HPDE6-E6E7 (cell line): ENCODE measurements around the gene C19orf67.
"Not testable (repeated sequence)": the region's sequence is repeated elsewhere in the genome, so short reads cannot be mapped to it uniquely, and the experiment has no call there.

ENCODE experiments used
- DNase-seq: peaks from one replicate; pipeline ENCODE4 v3.0.0; 2011; ENCODE audit warnings: missing footprints; ENCODE audit errors: extremely low spot score

The C19orf67 gene

GRCh38 chr19:14056069-14056666 lies 29.4 kb downstream of the C19orf67 start:
- DNase-seq, result no peak

- DNase-seq, result no peak
These were observed 30.2 kb downstream of the C19orf67 start for GRCh38 chr19:14055396-14055795.

DNA sequence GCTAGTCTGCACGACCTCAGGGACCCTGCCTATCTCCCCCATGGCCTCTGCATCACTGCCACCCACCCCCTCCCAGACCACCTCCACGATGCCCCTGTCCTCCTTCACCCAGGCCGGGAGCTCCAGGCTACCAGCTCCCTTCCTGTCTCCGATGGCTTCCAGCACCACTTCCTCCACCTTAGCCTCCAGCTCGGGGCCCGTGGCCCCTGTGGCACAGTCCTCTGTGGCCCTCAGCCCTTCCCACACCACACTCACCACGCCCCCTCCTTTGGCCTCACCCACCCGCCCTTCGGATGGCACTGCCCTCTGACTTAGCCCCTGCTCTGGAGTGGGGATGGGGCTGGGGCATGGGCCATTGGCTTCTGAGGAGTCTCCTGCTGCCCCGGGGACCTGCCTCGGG lies 30.9 kb downstream of the C19orf67 start:
- DNase-seq, result no peak

- DNase-seq, result no peak
These were observed 31.5 kb downstream of the C19orf67 start for GRCh38 chr19:14054099-14054498.

DNA sequence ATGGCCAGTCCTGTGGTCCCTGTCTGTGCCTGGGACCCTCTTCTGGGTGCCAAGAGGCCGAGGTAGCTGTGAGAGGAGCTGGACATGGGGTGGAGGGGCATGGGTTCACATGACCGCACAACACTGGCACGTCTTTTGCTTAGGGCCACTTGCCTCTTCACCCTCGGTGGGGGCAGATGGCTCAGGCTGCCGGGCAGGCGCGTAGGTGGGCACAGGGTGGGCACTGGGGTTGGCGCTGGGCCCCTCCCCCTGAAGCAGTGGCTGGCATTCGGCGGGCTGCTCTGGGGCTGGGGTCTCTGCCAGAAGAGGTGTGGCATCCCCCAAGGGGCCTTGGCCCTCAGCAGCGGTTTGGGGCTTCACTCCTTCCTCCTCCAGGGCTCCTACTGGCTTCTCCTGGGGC lies 32.1 kb downstream of the C19orf67 start:
- DNase-seq, result no peak

- DNase-seq, result no peak
These were observed 32.6 kb downstream of the C19orf67 start for GRCh38 chr19:14053032-14053431.

- DNase-seq, result no peak
These were observed 33.1 kb downstream of the C19orf67 start for GRCh38 chr19:14052470-14052869.

DNA sequence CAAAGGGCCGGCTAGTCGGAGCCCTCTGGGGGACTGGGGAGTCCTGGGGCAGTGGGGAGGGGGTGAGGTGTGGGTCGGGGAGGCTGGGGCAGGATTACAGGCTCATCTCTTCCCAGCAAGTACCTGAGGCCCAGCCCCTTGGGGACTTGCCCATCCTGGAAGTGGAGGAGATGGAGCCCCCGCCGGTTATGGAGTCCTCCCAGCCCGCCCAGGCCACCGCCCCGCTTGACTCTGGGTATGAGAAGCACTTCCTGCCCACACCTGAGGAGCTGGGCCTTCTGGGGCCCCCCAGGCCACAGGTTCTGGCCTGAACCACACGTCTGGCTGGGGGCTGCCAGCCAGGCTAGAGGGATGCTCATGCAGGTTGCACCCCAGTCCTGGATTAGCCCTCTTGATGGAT lies 33.6 kb downstream of the C19orf67 start:
- no peak for DNase-seq

DNA sequence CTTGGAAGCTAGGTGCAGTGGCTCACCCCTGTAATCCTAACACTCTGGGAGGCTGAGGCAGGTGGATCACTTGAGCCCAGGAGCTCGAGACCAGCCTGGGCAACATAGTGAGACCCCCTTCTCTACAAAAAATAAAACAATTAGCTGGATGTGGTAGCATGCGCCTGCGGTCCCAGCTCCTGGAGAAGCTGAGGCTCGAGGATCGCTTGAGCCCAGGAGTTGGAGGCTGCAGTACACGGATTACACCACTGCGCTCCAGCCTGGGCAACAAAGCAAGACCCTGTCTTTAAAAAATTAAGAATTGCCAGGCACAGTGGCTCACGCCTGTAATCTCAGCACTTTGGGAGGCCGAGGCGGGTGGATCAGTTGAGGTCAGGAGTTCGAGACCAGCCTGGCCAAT lies 34.6 kb downstream of the C19orf67 start:
- not testable (repeated sequence) for DNase-seq

DNA sequence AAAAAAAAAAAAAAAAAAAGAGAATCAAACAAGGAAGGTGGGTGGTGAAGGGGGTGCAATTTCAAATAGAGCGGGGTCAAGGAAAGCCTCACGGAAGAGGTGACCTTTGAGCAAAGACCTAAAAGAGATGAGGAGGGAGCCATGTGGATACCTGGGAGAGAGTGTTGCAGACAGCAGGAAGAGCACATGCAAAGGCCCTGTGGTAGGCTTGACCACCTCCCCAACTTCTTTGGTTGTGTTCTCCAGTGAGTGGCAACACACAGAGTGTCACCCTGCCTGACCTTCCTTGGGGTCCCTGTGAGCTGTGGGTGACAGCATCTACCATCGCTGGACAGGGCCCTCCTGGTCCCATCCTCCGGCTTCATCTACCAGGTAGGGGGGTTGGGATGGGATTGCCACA lies 35.1 kb downstream of the C19orf67 start:
- no peak for DNase-seq

- peak; percentile 65 for DNase-seq
These were observed 37.0 kb downstream of the C19orf67 start for GRCh38 chr19:14048443-14049153.

GRCh38 chr19:14047866-14048265 lies 37.7 kb downstream of the C19orf67 start:
- DNase-seq, result not testable (repeated sequence)

GRCh38 chr19:14042659-14043608 lies 42.6 kb downstream of the C19orf67 start:
- peak; percentile 74 for DNase-seq

- no peak for DNase-seq
These were observed 46.4 kb downstream of the C19orf67 start for GRCh38 chr19:14039181-14039580.

GRCh38 chr19:14035706-14036105 lies 49.9 kb downstream of the C19orf67 start:
- DNase-seq, result no peak

DNA sequence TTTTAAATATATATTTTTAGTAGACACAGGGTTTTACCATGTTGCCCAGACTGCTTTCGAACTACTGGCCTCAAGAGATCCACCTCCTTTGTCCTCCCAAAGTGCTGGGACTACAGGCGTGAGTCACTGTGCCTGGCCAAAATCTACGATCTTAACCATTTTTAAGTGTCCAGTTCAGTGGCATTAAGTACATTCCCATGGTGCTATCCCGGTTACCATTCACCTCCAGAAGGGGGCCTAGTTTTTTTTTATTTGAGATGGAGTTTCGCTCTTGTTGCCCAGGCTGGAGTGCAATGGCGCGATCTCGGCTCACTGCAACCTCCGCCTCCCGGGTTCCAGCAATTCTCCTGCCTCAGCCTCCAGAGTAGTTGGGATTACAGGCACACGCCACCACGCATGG lies 50.4 kb downstream of the C19orf67 start:
- not testable (repeated sequence) for DNase-seq

GRCh38 chr19:14033946-14034345 lies 51.6 kb downstream of the C19orf67 start:
- no peak for DNase-seq

GRCh38 chr19:14031719-14032480 lies 53.7 kb downstream of the C19orf67 start, which contains the start of gene IL27RA:
Gene IL27RA, plus strand, starts transcription at chr19:14031762. Its CDS starts 111 bp downstream, at chr19:14031873.
- DNase-seq, result no peak
